B cell (primary cell): ENCODE measurements around the gene SF1. TPM values are rescaled to one million over a fixed set of nuclear protein-coding genes. Genes with fewer than 3 reads are reported as not detected.

Experiments used
- ATAC-seq: fragments of 200-7000 bp; cut with Tn5 transposase; one replicate; pipeline ENCODE4 v1.10.0; 2021; ENCODE audit warnings: low read depth, mild to moderate bottlenecking, moderate number of reproducible peaks, moderate library complexity
- CTCF ChIA-PET: fragments of 350-600 bp; sonication (Branson Sonifier 250); formaldehyde crosslinking; loops from one replicate; lab custom pipeline; 2021; ENCODE audit warnings: antibody characterized with exemption, inconsistent platforms; lab: Charles Lee
- POLR2A ChIA-PET: fragments of 350-600 bp; sonication (Branson Sonifier 250); formaldehyde crosslinking; loops from one replicate; lab custom pipeline; 2021; ENCODE audit warnings: antibody characterized with exemption; lab: Charles Lee
- DNase-seq: peaks from one replicate; pipeline ENCODE4 v3.0.0; 2013
- H2AFZ ChIP-seq: 2 replicates; pipeline ENCODE4 v1.6.1; 2012; ENCODE audit warnings: mild to moderate bottlenecking, low read depth, low read length; ENCODE audit not compliant: insufficient read depth, poor library complexity, severe bottlenecking
- H3K27ac ChIP-seq, 2 donors: 1 replicate in 1 of 2; 2 replicates in 1 of 2; pipeline ENCODE4 v1.5.1; 2012 to 2013; ENCODE audit warnings: low read length in 2 of 2, mild to moderate bottlenecking in 2 of 2, moderate library complexity in 1 of 2
- H3K27me3 ChIP-seq, 4 experiments: fragments of 200-600 bp in 1 of 4; sonication (generic) in 1 of 4; replicated peaks in 1 of 4; 1 replicate in 2 of 4; 2 replicates in 2 of 4; pipeline versions ENCODE4 v1.6.1 to v1.7.0; 2013 to 2016; ENCODE audit warnings: low read length in 3 of 4, mild to moderate bottlenecking in 2 of 4, mixed read lengths in 1 of 4, moderate library complexity in 1 of 4; ENCODE audit not compliant: insufficient read depth in 4 of 4, control insufficient read depth in 3 of 4; ENCODE audit errors: control extremely low read depth in 1 of 4
- H3K36me3 ChIP-seq, 2 experiments: replicated peaks in 1 of 2; 1 replicate in 1 of 2; 2 replicates in 1 of 2; pipeline versions ENCODE4 v1.6.1 to v1.7.1; 2013; ENCODE audit warnings: low read length in 1 of 2; ENCODE audit not compliant: insufficient read depth in 2 of 2, control insufficient read depth in 1 of 2; ENCODE audit errors: control extremely low read depth in 1 of 2, extremely low read depth in 1 of 2
- H3K4me1 ChIP-seq, 2 donors: fragments of 200-600 bp in 1 of 2; sonication (generic) in 1 of 2; 1 replicate in 1 of 2; 2 replicates in 1 of 2; pipeline versions ENCODE4 v1.5.1 to v1.6.1; 2013 to 2017; ENCODE audit warnings: low read length in 2 of 2; ENCODE audit not compliant: control insufficient read depth in 2 of 2, insufficient read depth in 2 of 2
- H3K4me2 ChIP-seq: replicated peaks from 2 replicates; pipeline ENCODE3; 2012; ENCODE audit warnings: mild to moderate bottlenecking, low read depth, low read length; ENCODE audit not compliant: poor library complexity, severe bottlenecking
- H3K4me3 ChIP-seq, 5 experiments: fragments of 200-600 bp in 1 of 5; sonication (generic) in 1 of 5; 1 replicate in 3 of 5; 2 replicates in 2 of 5; pipeline versions ENCODE4 v1.5.1 to v1.7.0; 2011 to 2016; ENCODE audit warnings: low read length in 4 of 5, mild to moderate bottlenecking in 4 of 5, low read depth in 2 of 5, control low read depth in 1 of 5, moderate library complexity in 1 of 5; ENCODE audit not compliant: insufficient read depth in 1 of 5; ENCODE audit errors: control extremely low read depth in 1 of 5, extremely low read depth in 1 of 5
- H3K79me2 ChIP-seq: fragments of 200-600 bp; sonication (generic); one replicate; pipeline ENCODE4 v1.6.0; 2016; ENCODE audit warnings: low read length; ENCODE audit not compliant: control insufficient read depth, insufficient read depth
- H3K9ac ChIP-seq: fragments of 200-600 bp; sonication (generic); 2 replicates; pipeline ENCODE4 v1.6.1; 2017; ENCODE audit warnings: mild to moderate bottlenecking, low read length, moderate library complexity
- H3K9me3 ChIP-seq, 3 donors: one replicate each; pipeline versions ENCODE4 v1.6.1 to v1.7.1; 2013; ENCODE audit warnings: low read length in 2 of 3; ENCODE audit not compliant: control insufficient read depth in 2 of 3, insufficient read depth in 1 of 3; ENCODE audit errors: control extremely low read depth in 1 of 3
- H4K20me1 ChIP-seq: 2 replicates; pipeline ENCODE4 v1.6.0; 2012; ENCODE audit warnings: mild to moderate bottlenecking, low read length; ENCODE audit not compliant: insufficient read depth, control insufficient read depth, poor library complexity, severe bottlenecking
- H3K27ac Mint-ChIP-seq: one replicate; pipeline ENCODE4 v1.8.0; 2021; ENCODE audit warnings: mixed read lengths
- H3K27me3 Mint-ChIP-seq: one replicate; pipeline ENCODE4 v1.8.0; 2021; ENCODE audit warnings: mixed read lengths
- H3K4me1 Mint-ChIP-seq: one replicate; pipeline ENCODE4 v1.8.0; 2021; ENCODE audit warnings: mixed read lengths
- H3K4me3 Mint-ChIP-seq: one replicate; pipeline ENCODE4 v1.8.0; 2021; ENCODE audit warnings: mixed read lengths
- H3K9me3 Mint-ChIP-seq: one replicate; pipeline ENCODE4 v1.8.0; 2022; ENCODE audit warnings: mixed read lengths; ENCODE audit not compliant: insufficient read depth
- CTCF ChIP-seq: fragments of 200-600 bp; IDR thresholded peaks from one replicate; pipeline ENCODE4 v1.8.0; 2022; ENCODE audit warnings: antibody characterized with exemption, mild to moderate bottlenecking
- EZH2 ChIP-seq: IDR thresholded peaks from 2 replicates; pipeline ENCODE4 v1.6.1; 2012; ENCODE audit warnings: borderline replicate concordance, low read depth, mild to moderate bottlenecking, moderate library complexity, low read length; ENCODE audit not compliant: insufficient read depth, poor library complexity, severe bottlenecking
- WGBS: methylation state at CpG from one replicate; pipeline ENCODE4 v1.1.5; 2013; ENCODE audit warnings: missing lambda C conversion rate; ENCODE audit not compliant: insufficient coverage; 5-methylcytosine and 5-hydroxymethylcytosine counted together
- intact Hi-C: fragments of 100-400 bp; cut with micrococcal nuclease; formaldehyde crosslinking; loops from one replicate; pipeline ENCODE4 v1.10.0; 2022
- polyA plus RNA-seq: library from polyadenylated mRNA; depleted of rRNA; stranded (reverse); fragments of >200 nt; gene quantifications from 2 replicates; pipeline ENCODE4 v1.2.3, GENCODE V29; 2012
- total RNA-seq, 2 donors: library from RNA; stranded (reverse); fragments of 120-200 nt in 1 of 2; gene quantifications; 1 replicate in 1 of 2; 2 replicates in 1 of 2; pipeline versions ENCODE4 v1.2.3 to v1.2.4, GENCODE V29; 2013 to 2022

Gene SF1
- total and polyA plus RNA-seq, 2 donors (not counting 1 experiment from before 2014, with no cell fraction given) = 369 to 931 TPM

DNA sequence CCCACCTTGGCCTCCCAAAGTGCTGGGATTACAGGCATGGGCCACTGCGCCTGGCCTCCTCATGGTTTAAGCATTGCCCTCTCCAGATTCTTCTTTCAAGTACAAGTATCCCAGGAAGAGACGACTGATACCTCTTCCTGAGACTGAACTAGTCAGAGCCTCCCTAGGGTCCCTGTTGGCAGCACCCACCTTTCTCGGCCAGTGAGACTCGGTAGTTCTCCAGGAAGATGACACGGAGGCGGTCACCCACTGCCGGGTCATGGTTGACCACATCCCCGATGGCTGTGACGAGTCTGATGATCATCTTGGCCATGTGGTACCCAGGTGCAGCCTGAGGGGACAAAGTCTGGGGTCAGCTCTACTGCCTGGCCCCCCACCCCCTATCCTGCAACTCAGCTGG, 27.2 kb downstream of the SF1 start:
- H3K79me2 ChIP-seq = peaks cover 38% of the 10 kb centered on the region
- 88% methylated on average over 9 of the region's 9 CpGs for WGBS
- DNase-seq = no peak
- H3K4me2 ChIP-seq = no peak overlapping the region
- POLR2A ChIA-PET = interaction anchor here (1.7 kb wide), 1 partner anchor 11 kb away, joined by 4 read pairs; no protein-coding TSS in a partner anchor
- CTCF ChIA-PET = interaction anchor here (1.2 to 13.7 kb wide), 3 partner anchors 10 to 24 kb away, joined by 3 to 280 read pairs (median 3); no protein-coding TSS in a partner anchor
- Mint-ChIP-seq H3K4me3 (no peak overlapping the region), H3K27ac (no peak overlapping the region), H3K27me3 (no peaks in the 10 kb centered on the region), H3K4me1 (peaks cover 49% of the 10 kb centered on the region), H3K9me3 (no peaks in the 10 kb centered on the region)
- no peak overlapping the region for H3K27ac ChIP-seq
- peaks cover 13 to 28% of the 10 kb centered on the region in 2 donors for H3K4me1 ChIP-seq
- H3K4me3 ChIP-seq = no peak overlapping the region
- peaks cover 0 to 23% of the 10 kb centered on the region in 2 experiments for H3K36me3 ChIP-seq
- ATAC-seq = no peak
- H3K9ac ChIP-seq = no peak overlapping the region
- intact Hi-C loops = no loop called here
- H2AFZ ChIP-seq = no peak overlapping the region
- TF ChIP-seq EZH2 (no peak), CTCF (no peak)
- no peaks in the 10 kb centered on the region for H4K20me1 ChIP-seq
- no peaks in the 10 kb centered on the region for H3K27me3 ChIP-seq
- H3K9me3 ChIP-seq = no peaks in the 10 kb centered on the region

- DNase-seq (no peak), ATAC-seq (no peak)
- WGBS = 90% methylated on average over 4 of the region's 13 CpGs
- H3K27me3 Mint-ChIP-seq = no peaks in the 10 kb centered on the region
- intact Hi-C loops = no loop called here
- ChIA-PET CTCF (interaction anchor here (1.2 to 13.7 kb wide), 3 partner anchors 10 to 24 kb away, joined by 3 to 280 read pairs (median 5); no protein-coding TSS in a partner anchor), POLR2A (interaction anchor here (1.2 to 1.7 kb wide), 2 partner anchors 11 to 26 kb away, joined by 4 read pairs; no protein-coding TSS in a partner anchor)
- no peak overlapping the region for H3K4me3 Mint-ChIP-seq
- Histone ChIP-seq H3K36me3 (peaks cover 0 to 23% of the 10 kb centered on the region in 2 experiments), H3K4me1 (peaks cover 15 to 31% of the 10 kb centered on the region in 2 donors), H3K27me3 (no peaks in the 10 kb centered on the region), H3K4me2 (peak overlapping the region; percentile 11), H3K9me3 (no peaks in the 10 kb centered on the region), H3K79me2 (peaks cover 31% of the 10 kb centered on the region), H4K20me1 (no peaks in the 10 kb centered on the region), H3K4me3 (no peak overlapping the region), H3K9ac (no peak overlapping the region), H3K27ac (no peak overlapping the region), H2AFZ (no peak overlapping the region)
- no peaks in the 10 kb centered on the region for H3K9me3 Mint-ChIP-seq
- TF ChIP-seq EZH2 = no peak
- no peak for TF ChIP-seq CTCF
- peak overlapping the region; percentile 65 for H3K27ac Mint-ChIP-seq
- peaks cover 52% of the 10 kb centered on the region for H3K4me1 Mint-ChIP-seq
These were observed 27.8 kb downstream of the SF1 start for GRCh38 chr11:64750361-64751054.
